Measurements from ENCODE around the gene PRDM16.
A peak's percentile ranks its signal among the peaks of the same experiment; 100 is the strongest.

Gene PRDM16

GRCh38 chr1:3444736-3445135 is 375.7 kb downstream of the PRDM16 start:
- no peak for DNase-seq

DNA sequence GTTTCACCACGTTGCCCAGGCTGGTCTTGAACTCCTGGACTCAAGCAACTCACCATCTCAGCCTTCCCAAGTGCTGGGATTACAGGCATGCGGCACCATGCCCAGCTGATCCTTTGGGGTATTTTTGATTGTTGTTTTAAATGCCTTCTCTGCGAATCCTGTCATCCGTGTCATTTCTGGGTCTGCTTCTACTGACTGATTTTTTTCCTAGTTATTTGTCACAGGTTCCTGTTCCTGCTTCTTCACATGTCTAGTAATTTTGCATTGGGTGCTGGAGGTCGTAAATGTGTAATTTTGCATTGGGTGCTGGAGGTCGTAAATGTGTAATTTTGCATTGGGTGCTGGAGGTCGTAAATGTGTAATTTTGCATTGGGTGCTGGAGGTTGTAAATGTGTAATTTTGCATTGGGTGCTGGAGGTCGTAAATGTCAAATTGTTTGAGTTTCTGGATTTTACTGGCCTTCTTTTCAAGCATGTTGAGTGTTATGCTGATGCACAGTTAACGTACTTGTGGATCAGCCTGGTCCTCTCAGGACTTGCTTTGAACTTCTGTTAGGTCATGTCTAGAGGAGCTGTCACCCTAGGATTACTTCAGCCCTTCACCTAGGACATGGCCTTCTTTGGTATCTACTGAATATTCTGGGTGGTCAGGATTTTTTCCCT is 381.3 kb downstream of the PRDM16 start:
- no peak for DNase-seq

DNA sequence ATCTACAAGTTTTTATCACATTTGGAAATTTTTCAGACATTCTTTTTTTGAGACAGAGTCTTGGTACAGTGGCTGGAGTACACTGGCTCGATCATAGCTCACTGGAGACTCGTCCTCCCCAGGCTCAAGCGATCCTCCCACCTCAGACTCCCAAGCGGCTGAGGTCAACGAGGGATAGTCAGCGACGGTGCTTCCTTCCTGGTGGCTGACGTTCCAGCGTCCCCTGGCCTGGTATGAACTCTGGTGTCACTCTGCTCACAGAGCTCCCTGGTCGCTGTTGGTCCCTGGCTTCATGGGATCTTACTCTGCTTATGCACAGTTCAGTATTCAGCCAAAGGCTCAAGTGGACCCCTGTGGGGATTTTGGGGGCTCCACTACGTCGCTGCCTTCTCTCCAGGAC is 382.0 kb downstream of the PRDM16 start:
- no peak for DNase-seq

- DNase-seq: no peak
Observed at GRCh38 chr1:3451994-3452865, 383.2 kb downstream of the PRDM16 start.

DNA sequence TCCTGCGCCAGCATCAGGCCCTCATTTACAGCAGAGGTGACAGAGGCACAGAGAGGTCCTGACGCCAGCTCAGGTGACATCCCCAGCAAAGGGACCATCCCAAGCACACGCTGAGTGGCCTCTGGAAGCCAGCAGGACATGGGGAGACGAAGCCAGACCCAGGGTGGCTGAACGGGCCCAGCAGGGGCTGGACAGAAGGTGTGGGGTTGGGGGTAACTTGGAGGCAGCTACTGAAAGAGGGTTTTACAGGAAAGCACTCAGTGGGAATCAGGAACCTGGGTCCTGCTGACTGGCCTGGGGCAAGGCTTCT is 383.8 kb downstream of the PRDM16 start:
- DNase-seq: no peak

- peak; percentile 24 for DNase-seq
Observed at GRCh38 chr1:3453203-3453761, 384.3 kb downstream of the PRDM16 start.

DNA sequence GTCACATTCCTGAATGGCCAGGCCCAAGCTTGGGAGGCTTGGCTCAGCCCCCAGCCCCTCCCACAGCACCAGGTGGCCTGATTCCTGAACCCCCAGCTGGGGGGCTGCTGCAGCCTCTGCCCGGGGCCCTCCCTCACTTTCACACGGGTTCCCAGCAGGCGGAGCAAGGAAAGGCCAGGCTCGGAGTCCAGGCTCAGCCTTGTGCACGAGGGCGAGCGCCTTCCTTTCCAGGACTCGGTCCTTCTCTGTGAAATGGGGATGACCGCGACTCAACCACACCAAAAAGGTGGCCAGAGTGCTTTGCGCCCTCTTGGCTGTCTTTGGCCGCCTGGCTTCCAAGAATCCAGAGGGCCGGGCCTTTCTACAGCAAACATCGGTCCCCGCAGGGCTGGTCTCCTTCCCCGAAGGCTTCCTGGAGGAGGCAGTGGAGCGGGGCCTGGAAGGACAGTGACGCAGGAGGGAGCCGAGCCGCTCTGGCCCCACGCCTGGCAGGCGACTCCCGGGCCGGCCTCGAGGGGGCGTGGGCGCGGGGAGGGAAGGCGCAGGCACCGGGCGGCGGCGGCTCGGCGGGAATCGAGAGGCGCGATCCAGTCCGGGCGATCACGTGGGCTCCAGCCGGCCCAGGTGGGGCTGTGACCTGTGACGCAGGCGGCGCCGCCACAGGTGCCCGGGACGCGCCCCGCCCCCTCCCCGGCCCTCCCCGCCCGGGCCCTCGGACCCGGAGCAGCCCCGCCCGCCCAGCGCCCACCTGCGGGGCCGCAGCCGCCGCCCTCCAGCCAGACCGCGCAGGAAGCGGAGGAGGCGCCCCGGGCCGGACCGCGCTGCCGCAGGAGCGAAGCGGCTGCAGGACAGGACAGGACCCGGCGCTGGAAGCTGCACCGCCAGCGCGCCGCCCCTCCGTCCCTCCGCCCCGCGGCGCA is 385.1 kb downstream of the PRDM16 start, which contains the start of gene ARHGEF16:
Gene ARHGEF16, plus strand, starts transcription at position 775 of the 920 bp plus-strand sequence. CDS start 8,420 bp downstream, outside the sequence.
- no peak for DNase-seq

GRCh38 chr1:3454811-3455618 is 386.0 kb downstream of the PRDM16 start:
- no peak for DNase-seq

DNA sequence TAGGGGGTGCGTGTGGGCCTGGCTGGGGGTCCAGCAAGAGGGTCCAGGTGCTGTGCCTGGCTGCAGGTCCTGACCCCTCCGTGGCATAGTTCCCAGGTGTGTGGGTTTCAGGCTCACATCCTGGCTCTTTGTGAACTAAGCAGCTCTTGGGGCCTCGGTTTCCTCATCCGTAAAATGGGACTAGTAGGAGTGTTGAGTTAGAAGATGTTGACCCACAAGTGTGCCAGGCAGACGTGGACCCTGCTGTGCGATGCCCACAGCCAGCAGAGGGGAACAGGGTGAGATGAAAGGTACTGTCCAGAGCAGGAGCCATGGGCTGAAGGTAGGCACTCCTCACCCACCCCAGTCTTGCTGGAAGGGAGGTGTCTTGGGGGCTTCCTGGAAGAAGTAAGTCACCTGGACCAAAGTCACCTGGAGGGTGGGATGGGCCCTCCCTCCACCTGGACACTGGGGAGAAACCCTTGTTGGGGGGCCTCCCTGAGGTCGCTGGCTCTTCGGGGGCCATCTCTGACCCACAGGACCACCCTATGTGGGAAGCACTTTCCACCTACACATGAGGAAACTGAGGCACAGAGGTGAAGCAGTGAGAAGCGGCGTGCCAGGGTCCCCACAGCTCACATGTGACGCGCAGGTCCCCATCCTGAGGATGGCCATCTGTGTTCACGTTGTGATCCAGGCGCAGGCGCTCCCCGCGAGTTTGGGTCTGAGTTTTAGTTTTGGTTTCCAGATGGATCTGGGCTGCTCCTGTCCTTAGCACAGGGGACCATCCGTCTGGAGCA is 386.9 kb downstream of the PRDM16 start:
- no peak for DNase-seq

- no peak for DNase-seq
Observed at GRCh38 chr1:3456449-3456963, 387.5 kb downstream of the PRDM16 start.

- DNase-seq: no peak
Observed at GRCh38 chr1:3456964-3457909, 388.2 kb downstream of the PRDM16 start.

- DNase-seq: no peak
Observed at GRCh38 chr1:3457910-3458883, 389.2 kb downstream of the PRDM16 start.

GRCh38 chr1:3459051-3459908 is 390.3 kb downstream of the PRDM16 start:
- DNase-seq: no peak

- no peak for DNase-seq
Observed at GRCh38 chr1:3459940-3460671, 391.1 kb downstream of the PRDM16 start.

DNA sequence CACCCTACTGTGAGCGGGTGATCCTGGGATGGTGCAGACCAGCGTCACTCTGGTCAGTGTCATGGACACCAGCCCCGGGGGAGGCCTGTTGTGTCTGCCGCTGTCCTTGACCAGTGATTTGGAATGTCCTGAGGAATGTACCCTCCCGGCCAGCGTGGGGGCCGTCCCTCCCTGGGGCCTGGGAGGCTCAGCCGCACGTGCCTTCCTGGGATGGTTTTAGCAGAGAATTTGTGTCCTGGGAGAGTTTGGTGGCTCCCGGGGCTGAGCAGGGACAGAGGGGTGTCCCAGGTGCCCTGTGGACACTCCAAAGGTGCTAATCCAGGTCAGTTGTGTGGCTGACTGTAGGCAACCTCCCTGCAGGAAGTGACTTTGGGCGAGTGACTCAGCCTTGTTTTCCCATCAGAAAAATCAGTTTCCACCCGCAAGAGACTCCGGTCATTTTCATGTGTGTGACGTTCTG is 391.7 kb downstream of the PRDM16 start:
- DNase-seq: no peak

GRCh38 chr1:3461238-3461933 is 392.4 kb downstream of the PRDM16 start:
- DNase-seq: no peak

Data from GOT3 (cell line).